ENCODE data around the gene CYTL1.
"Not testable (repeated sequence)": the region's sequence is repeated elsewhere in the genome, so short reads cannot be mapped to it uniquely, and the experiment has no call there.

Gene CYTL1

GRCh38 chr4:5019274-5019673 is at the start of gene CYTL1:
Gene CYTL1, minus strand, starts transcription at chr4:5019458. Its CDS starts 13 bp downstream, at chr4:5019445.
- DNase-seq, result no peak

- no peak for DNase-seq
These were observed 48.6 kb upstream of the CYTL1 start for GRCh38 chr4:5067908-5068307.

- not testable (repeated sequence) for DNase-seq
These were observed 47.7 kb upstream of the CYTL1 start for GRCh38 chr4:5066968-5067367.

- DNase-seq, result no peak
These were observed 46.8 kb upstream of the CYTL1 start for GRCh38 chr4:5066101-5066500.

- no peak for DNase-seq
These were observed 36.2 kb upstream of the CYTL1 start for GRCh38 chr4:5055411-5055810.

- no peak for DNase-seq
These were observed 35.3 kb upstream of the CYTL1 start for GRCh38 chr4:5054532-5054931.

- no peak for DNase-seq
These were observed 33.6 kb upstream of the CYTL1 start for GRCh38 chr4:5052726-5053425.

- DNase-seq, result no peak
These were observed 33.0 kb upstream of the CYTL1 start for GRCh38 chr4:5052204-5052702.

GRCh38 chr4:5051278-5052203 is 32.3 kb upstream of the CYTL1 start, which contains the start of gene STK32B:
Gene STK32B, plus strand, starts transcription at chr4:5051480.
- DNase-seq, result no peak

GRCh38 chr4:5050520-5051277 is 31.4 kb upstream of the CYTL1 start:
- no peak for DNase-seq

GRCh38 chr4:5048721-5049120 is 29.5 kb upstream of the CYTL1 start:
- no peak for DNase-seq

GRCh38 chr4:5045097-5045496 is 25.8 kb upstream of the CYTL1 start:
- no peak for DNase-seq

- no peak for DNase-seq
These were observed 25.1 kb upstream of the CYTL1 start for GRCh38 chr4:5044341-5044740.

GRCh38 chr4:5043579-5043978 is 24.3 kb upstream of the CYTL1 start:
- DNase-seq, result no peak

GRCh38 chr4:5041699-5042098 is 22.4 kb upstream of the CYTL1 start:
- no peak for DNase-seq

GRCh38 chr4:5040856-5041620 is 21.8 kb upstream of the CYTL1 start:
- no peak for DNase-seq

GRCh38 chr4:5039800-5040199 is 20.5 kb upstream of the CYTL1 start:
- DNase-seq, result no peak

- DNase-seq, result no peak
These were observed 18.6 kb upstream of the CYTL1 start for GRCh38 chr4:5037553-5038551.

GRCh38 chr4:5036239-5036638 is 17.0 kb upstream of the CYTL1 start:
- DNase-seq, result no peak

GRCh38 chr4:5034206-5034605 is 14.9 kb upstream of the CYTL1 start:
- no peak for DNase-seq

GRCh38 chr4:5033281-5033841 is 14.1 kb upstream of the CYTL1 start:
- DNase-seq, result no peak

All from stimulated activated CD4-positive, alpha-beta T cell treated with anti-CD3 and anti-CD28 coated beads, Interleukin-4, amount 100 ng/mL, for 24 hours (primary cell).